GM18519 (cell line): ENCODE data around the gene IGFBP6.
"Not testable (repeated sequence)": the region's sequence is repeated elsewhere in the genome, so short reads cannot be mapped to it uniquely, and the experiment has no call there.

Source experiments
- ATAC-seq: cut with Tn5 transposase; IDR thresholded peaks from one replicate; pipeline ENCODE4 v1.9.1; 2021; ENCODE audit warnings: mild to moderate bottlenecking, moderate library complexity; ENCODE audit not compliant: unreplicated experiment, low FRiP score

IGFBP6 gene

GRCh38 chr12:53094796-53095595 is 2.5 kb upstream of the IGFBP6 start:
- ATAC-seq, result not testable (repeated sequence)

GRCh38 chr12:53095596-53095895 is 1.9 kb upstream of the IGFBP6 start:
- ATAC-seq, result not testable (repeated sequence)

- ATAC-seq, result no peak
Measured at GRCh38 chr12:53096089-53096741, 1.3 kb upstream of the IGFBP6 start.

- ATAC-seq, result no peak
Measured at GRCh38 chr12:53096759-53097158, 708 bp upstream of the IGFBP6 start.

GRCh38 chr12:53097207-53097563 is 282 bp upstream of the IGFBP6 start:
- ATAC-seq, result no peak

- ATAC-seq, result no peak
Measured at GRCh38 chr12:53098354-53098981, 1.0 kb downstream of the IGFBP6 start.

- no peak for ATAC-seq
Measured at GRCh38 chr12:53099071-53099882, 1.8 kb downstream of the IGFBP6 start.

GRCh38 chr12:53100466-53101151 is 3.1 kb downstream of the IGFBP6 start:
- no peak for ATAC-seq

- ATAC-seq, result no peak
Measured at GRCh38 chr12:53101266-53101665, 3.8 kb downstream of the IGFBP6 start.

- ATAC-seq, result no peak
Measured at GRCh38 chr12:53101931-53102781, 4.7 kb downstream of the IGFBP6 start.

GRCh38 chr12:53102883-53103807 is 5.7 kb downstream of the IGFBP6 start, which contains the start of gene SOAT2:
Gene SOAT2 (plus strand): TSS chr12:53103486. CDS start chr12:53103578, 92 bp downstream.
- no peak for ATAC-seq

- no peak for ATAC-seq
Measured at GRCh38 chr12:53103860-53104305, 6.4 kb downstream of the IGFBP6 start.

GRCh38 chr12:53105256-53105655 is 7.8 kb downstream of the IGFBP6 start:
- ATAC-seq, result no peak

GRCh38 chr12:53105712-53106439 is 8.4 kb downstream of the IGFBP6 start:
- ATAC-seq, result no peak

GRCh38 chr12:53107122-53107521 is 9.7 kb downstream of the IGFBP6 start:
- ATAC-seq, result no peak

- ATAC-seq, result not testable (repeated sequence)
Measured at GRCh38 chr12:53112431-53112830, 15.0 kb downstream of the IGFBP6 start.

- no peak for ATAC-seq
Measured at GRCh38 chr12:53113136-53113705, 15.8 kb downstream of the IGFBP6 start.
